GM12872 (cell line): ENCODE data around the gene AGBL1.

ENCODE experiments used
- CTCF ChIP-seq: IDR thresholded peaks from 3 replicates; pipeline ENCODE4 v1.5.1; 2011; ENCODE audit warnings: low read depth, mild to moderate bottlenecking, low read length, moderate library complexity; ENCODE audit not compliant: insufficient read depth

Gene AGBL1

GRCh38 chr15:86121568-86122225 is 42.0 kb downstream of the AGBL1 start:
- no peak for TF ChIP-seq CTCF

- TF ChIP-seq CTCF, result no peak
These were observed 46.1 kb downstream of the AGBL1 start for GRCh38 chr15:86125775-86126174.

GRCh38 chr15:86127547-86127946 is 47.9 kb downstream of the AGBL1 start:
- no peak for TF ChIP-seq CTCF

GRCh38 chr15:86135041-86135440 is 55.4 kb downstream of the AGBL1 start:
- TF ChIP-seq CTCF, result no peak

- TF ChIP-seq CTCF, result no peak
These were observed 57.2 kb downstream of the AGBL1 start for GRCh38 chr15:86136861-86137260.

- TF ChIP-seq CTCF, result no peak
These were observed 59.1 kb downstream of the AGBL1 start for GRCh38 chr15:86138798-86139197.

- TF ChIP-seq CTCF, result peak; percentile 76
These were observed 60.2 kb downstream of the AGBL1 start for GRCh38 chr15:86139828-86140227.
